Suprapubic skin (tissue), 4 donors: Measurements from ENCODE around the gene TBC1D3B. TPM values are rescaled to one million over a fixed set of nuclear protein-coding genes. Genes with fewer than 3 reads are reported as not detected.
"Not testable (repeated sequence)": the region's sequence is repeated elsewhere in the genome, so short reads cannot be mapped to it uniquely, and the experiment has no call there.

Experiments used
- DNase-seq, 2 donors: peaks; one replicate each; pipeline ENCODE4 v3.0.0-alpha.2; 2019; ENCODE audit warnings: low spot score in 2 of 2
- H3K27ac ChIP-seq: fragments of 200-600 bp; sonication (generic); one replicate; pipeline ENCODE4 v1.5.1; 2019
- H3K27me3 ChIP-seq: fragments of 200-600 bp; sonication (generic); one replicate; pipeline ENCODE4 v1.5.1; 2019
- H3K36me3 ChIP-seq: fragments of 200-600 bp; sonication (generic); one replicate; pipeline ENCODE4 v1.5.1; 2019
- H3K4me1 ChIP-seq: fragments of 200-600 bp; sonication (generic); one replicate; pipeline ENCODE4 v1.5.1; 2019
- H3K4me3 ChIP-seq: fragments of 200-600 bp; sonication (generic); one replicate; pipeline ENCODE4 v1.5.1; 2019; ENCODE audit warnings: mild to moderate bottlenecking
- H3K9me3 ChIP-seq: fragments of 200-600 bp; sonication (generic); one replicate; pipeline ENCODE4 v1.5.1; 2019
- CTCF ChIP-seq, 2 donors: fragments of 200-600 bp in 1 of 2; fragments of 450-650 bp in 1 of 2; sonication (generic) in 1 of 2; IDR thresholded peaks; one replicate each; pipeline ENCODE4 v1.5.1; 2016 to 2019; ENCODE audit warnings: antibody characterized with exemption in 2 of 2, mild to moderate bottlenecking in 1 of 2, moderate library complexity in 1 of 2
- EP300 ChIP-seq: sonication (generic); formaldehyde crosslinking; IDR thresholded peaks from one replicate; pipeline ENCODE4 v1.6.1; 2017; ENCODE audit warnings: antibody characterized with exemption
- POLR2A ChIP-seq, 2 donors: fragments of 450-650 bp; IDR thresholded peaks; one replicate each; pipeline ENCODE4 v1.6.1; 2017; ENCODE audit warnings: antibody characterized with exemption in 2 of 2, mild to moderate bottlenecking in 2 of 2, moderate library complexity in 2 of 2
- POLR2AphosphoS5 ChIP-seq, 3 donors: sonication (generic); formaldehyde crosslinking; IDR thresholded peaks; one replicate each; pipeline ENCODE4 v1.6.1; 2017; ENCODE audit warnings: antibody characterized with exemption in 3 of 3
- WGBS: methylation state at CpG from one replicate; pipeline ENCODE4 v1.1.5; 2018; 5-methylcytosine and 5-hydroxymethylcytosine counted together
- total RNA-seq, 4 donors: library from RNA; depleted of rRNA; stranded (reverse); fragments of >200 nt; gene quantifications; one replicate each; pipeline ENCODE4 v1.1.0, GENCODE V29; 2016

Gene TBC1D3B
- 10 to 100 TPM in 2 of 4 donors, 1 to 10 TPM in 2; 6.1 to 28.3 (median 12.8) TPM for total RNA-seq

DNA sequence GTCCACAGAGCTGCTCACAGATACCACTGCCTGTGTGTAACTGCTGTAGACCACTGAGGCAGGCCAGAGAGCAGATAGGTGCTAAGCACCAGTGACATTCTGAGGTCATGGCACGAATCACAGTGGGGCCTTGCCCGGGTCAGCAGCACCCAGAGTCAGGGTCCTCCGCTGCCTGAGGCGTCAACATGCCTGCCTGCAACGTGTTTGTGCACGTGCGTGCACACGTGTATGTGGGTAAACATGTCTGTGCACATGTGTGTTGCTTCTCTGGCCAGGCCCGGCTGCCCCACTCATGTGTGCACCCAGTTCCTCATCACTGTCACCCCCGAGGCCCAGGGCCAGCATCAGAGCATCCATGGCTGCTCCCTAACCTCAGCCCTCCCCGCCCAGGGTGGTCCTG lies at the start of gene TBC1D3B:
TSS of gene TBC1D3B (minus strand) at position 101 of the 400 bp plus-strand sequence. CDS start 1,586 bp downstream, outside the sequence.
- DNase-seq, H3K36me3 ChIP-seq, H3K27ac ChIP-seq, H3K9me3 ChIP-seq, H3K27me3 ChIP-seq, H3K4me3 ChIP-seq, H3K4me1 ChIP-seq: not testable (repeated sequence)
- WGBS, result no CpG with 5 or more reads among the region's 11 CpGs

- H3K27ac ChIP-seq, H3K4me1 ChIP-seq, DNase-seq, H3K4me3 ChIP-seq, H3K27me3 ChIP-seq, H3K9me3 ChIP-seq, H3K36me3 ChIP-seq: not testable (repeated sequence)
- WGBS, result 91% methylated on average over 12 of the region's 12 CpGs
Observed at GRCh38 chr17:36222967-36223366, 46.5 kb upstream of the TBC1D3B start.

GRCh38 chr17:36221581-36222100 lies 45.2 kb upstream of the TBC1D3B start:
- not testable (repeated sequence) for H3K9me3 ChIP-seq, H3K4me3 ChIP-seq, H3K36me3 ChIP-seq, H3K27ac ChIP-seq, H3K27me3 ChIP-seq, DNase-seq, H3K4me1 ChIP-seq
- 86% methylated on average over 4 of the region's 4 CpGs for WGBS

DNA sequence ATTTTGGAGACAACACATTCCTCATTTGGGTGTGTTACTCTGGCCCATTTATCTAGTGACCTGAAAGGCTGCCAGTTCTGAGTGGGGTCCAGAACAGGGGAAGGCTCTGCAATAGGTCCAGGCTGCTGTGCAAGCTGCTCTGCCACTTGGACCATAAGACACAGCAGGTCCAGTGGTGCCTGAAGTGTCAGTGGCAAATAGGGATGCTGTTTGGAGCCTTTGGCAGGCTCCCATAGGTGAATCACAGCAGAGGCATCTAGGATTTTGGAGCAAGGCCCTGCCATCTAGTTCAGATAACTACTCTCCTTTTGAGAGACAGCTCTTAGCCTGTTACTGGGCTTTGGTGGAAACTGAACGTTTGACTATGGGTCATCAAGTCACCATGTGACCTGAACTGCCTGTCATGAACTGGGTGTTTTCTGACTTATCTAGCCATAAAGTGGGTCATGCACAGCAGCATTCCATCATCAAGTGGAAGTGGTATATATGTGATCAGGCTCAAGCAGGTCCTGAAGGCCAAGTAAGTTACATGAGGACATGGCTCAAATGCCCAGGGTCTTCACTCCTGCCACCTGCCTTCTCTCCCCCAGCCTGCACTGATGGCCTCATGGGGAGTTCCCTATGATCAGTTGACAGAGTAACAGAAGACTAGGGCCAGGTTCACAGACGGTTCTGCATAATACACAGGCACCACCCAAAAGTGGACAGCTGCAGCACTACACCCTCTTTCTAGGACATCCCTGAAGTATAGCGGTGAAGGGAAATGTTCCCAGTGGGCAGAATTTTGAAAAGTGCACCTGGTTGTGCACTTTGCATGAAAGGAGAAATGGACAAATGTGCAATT lies 44.5 kb upstream of the TBC1D3B start:
- 69% methylated on average over 3 of the region's 3 CpGs for WGBS
- not testable (repeated sequence) for H3K27ac ChIP-seq, H3K9me3 ChIP-seq, DNase-seq, H3K4me3 ChIP-seq, H3K4me1 ChIP-seq, H3K27me3 ChIP-seq, H3K36me3 ChIP-seq

DNA sequence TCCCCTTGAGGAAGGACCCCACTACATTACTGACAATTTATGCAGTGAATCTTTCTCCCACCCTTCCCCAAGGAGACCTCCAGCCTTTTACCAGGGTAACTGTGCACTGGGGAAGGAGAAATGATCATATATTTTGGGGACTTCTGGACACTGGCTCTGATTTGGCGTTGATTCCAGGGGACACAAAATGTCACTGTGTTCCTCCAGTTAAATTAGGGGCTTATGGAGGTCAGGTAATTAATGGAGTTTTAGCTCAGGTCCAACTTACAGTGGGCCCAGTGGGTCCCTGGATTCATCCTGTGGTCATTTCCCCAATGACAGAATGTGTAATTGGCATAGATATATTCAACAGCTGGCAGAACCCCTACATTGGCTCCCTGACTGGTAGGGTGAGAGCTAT lies 43.1 kb upstream of the TBC1D3B start:
- not testable (repeated sequence) for H3K9me3 ChIP-seq, H3K36me3 ChIP-seq, H3K27me3 ChIP-seq, H3K4me1 ChIP-seq, DNase-seq, H3K4me3 ChIP-seq, H3K27ac ChIP-seq
- 88% methylated on average over 1 of the region's 1 CpG for WGBS

GRCh38 chr17:36215406-36216308 lies 39.2 kb upstream of the TBC1D3B start:
- H3K4me1 ChIP-seq, H3K27me3 ChIP-seq, DNase-seq: not testable (repeated sequence)

GRCh38 chr17:36214918-36215317 lies 38.5 kb upstream of the TBC1D3B start:
- no peak for TF ChIP-seq EP300
- TF ChIP-seq POLR2AphosphoS5 (IDR thresholded peaks at IDR 0.05), result no peak
- no peak for TF ChIP-seq POLR2A (IDR thresholded peaks at IDR 0.05)
- TF ChIP-seq CTCF (IDR thresholded peaks at IDR 0.05), result no peak
- H3K9me3 ChIP-seq, result no peaks in the 10 kb centered on the region
- H3K4me3 ChIP-seq, result no peak overlapping the region
- H3K27me3 ChIP-seq, result peaks cover 3% of the 10 kb centered on the region
- H3K4me1 ChIP-seq, result no peaks in the 10 kb centered on the region
- H3K27ac ChIP-seq, result no peak overlapping the region
- DNase-seq, result no peak
- no peaks in the 10 kb centered on the region for H3K36me3 ChIP-seq

More at GRCh38 chr17:36215406-36216308, 39.2 kb upstream of the TBC1D3B start:
- not testable (repeated sequence) for H3K27ac ChIP-seq, H3K4me3 ChIP-seq, H3K9me3 ChIP-seq, H3K36me3 ChIP-seq
- WGBS, result 75% methylated on average over 7 of the region's 7 CpGs

- Histone ChIP-seq H3K27ac (no peak overlapping the region), H3K4me1 (no peaks in the 10 kb centered on the region), H3K36me3 (no peaks in the 10 kb centered on the region), H3K9me3 (no peaks in the 10 kb centered on the region), H3K4me3 (no peak overlapping the region), H3K27me3 (peaks cover 3% of the 10 kb centered on the region)
- 89% methylated on average over 3 of the region's 3 CpGs for WGBS
- no peak for TF ChIP-seq POLR2A (IDR thresholded peaks at IDR 0.05)
- TF ChIP-seq EP300, result no peak
- no peak for TF ChIP-seq CTCF (IDR thresholded peaks at IDR 0.05)
- no peak for TF ChIP-seq POLR2AphosphoS5 (IDR thresholded peaks at IDR 0.05)
- DNase-seq, result no peak
Observed at GRCh38 chr17:36213695-36214094, 37.3 kb upstream of the TBC1D3B start.
